ENCODE measurements around the gene CYP2D6. TPM values are rescaled to one million over a fixed set of nuclear protein-coding genes. Genes with fewer than 3 reads are reported as not detected.

The CYP2D6 gene
- total and polyA plus RNA-seq, 2 of the 8 experiments (the other 6 are each of a cell fraction or from before 2014, with no cell fraction given) = 0.93 to 1.7 TPM

DNA sequence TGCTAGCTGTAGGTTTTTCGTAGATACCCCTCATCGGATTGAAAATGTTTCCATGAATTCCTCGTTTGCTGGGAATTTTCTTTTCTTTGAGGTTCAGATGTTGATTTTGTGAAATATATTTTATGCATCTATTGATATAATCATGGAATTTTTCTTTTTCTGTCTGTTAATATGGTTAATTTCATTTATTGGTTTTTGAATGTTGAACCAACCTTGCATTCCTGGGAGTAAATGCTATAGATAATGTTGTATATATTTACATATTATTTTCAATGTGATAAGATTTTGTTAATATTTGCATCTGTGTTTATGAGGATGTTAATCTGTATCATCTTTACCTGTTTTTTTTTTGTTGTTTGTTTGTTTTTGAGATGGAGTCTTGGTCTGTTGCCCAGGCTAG lies 29.4 kb downstream of the CYP2D6 start:
- H2AFZ ChIP-seq (ENCODE audit: low read length) = no peak overlapping the region
- H3K23ac ChIP-seq (ENCODE audit: insufficient read length) = no peak overlapping the region
- 90% methylated on average over 3 of the region's 3 CpGs; no CpG with 5 or more reads in 1 of the 2 experiments for WGBS, 2 experiments (ENCODE audit: extremely low coverage in 1 of 2, insufficient coverage in 1 of 2, insufficient read length in 1 of 2, insufficient replicate concordance in 2 of 2, low coverage in 1 of 2, low lambda C conversion rate in 2 of 2, missing lambda C conversion rate in 1 of 2)
- H3K14ac ChIP-seq (ENCODE audit: insufficient read length) = no peak overlapping the region
- no peak overlapping the region for H3K4me3 ChIP-seq (ENCODE audit: extremely low read depth in 1 of 4, insufficient read depth in 2 of 4, low read depth in 3 of 4, low read length in 4 of 4)
- no peaks in the 10 kb centered on the region for H3K23me2 ChIP-seq (ENCODE audit: low read depth, low read length)
- H2BK12ac ChIP-seq (ENCODE audit: low read depth, low read length) = no peak overlapping the region
- H2BK15ac ChIP-seq (ENCODE audit: low read length) = no peak overlapping the region
- no peak overlapping the region for H2BK120ac ChIP-seq (replicated peaks; ENCODE audit: low read depth, low read length)
- H2BK20ac ChIP-seq (ENCODE audit: low read length) = no peak overlapping the region
- no peak overlapping the region for H2AK5ac ChIP-seq (ENCODE audit: low read depth, low read length)
- H3K56ac ChIP-seq (replicated peaks; ENCODE audit: insufficient read length, low read depth, low read length) = no peak overlapping the region
- no peaks in the 10 kb centered on the region for H3K9me3 ChIP-seq (ENCODE audit: insufficient read depth in 2 of 2, low read depth in 1 of 2, low read length in 1 of 2)
- H3K27me3 ChIP-seq (replicated peaks in 1 of 4; ENCODE audit: control insufficient read depth in 3 of 4, extremely low read depth in 1 of 4, insufficient read depth in 3 of 4, low read length in 3 of 4) = peaks cover 0 to 2% (median 0%) of the 10 kb centered on the region in 4 experiments; a peak in 1 of 7 replicates
- no peaks in the 10 kb centered on the region for H3K4me1 ChIP-seq (replicated peaks in 1 of 4; ENCODE audit: control insufficient read depth in 3 of 4, insufficient read depth in 4 of 4, low read length in 3 of 4)
- H3K79me1 ChIP-seq (ENCODE audit: low read depth, low read length) = no peaks in the 10 kb centered on the region
- no peak overlapping the region for H2BK5ac ChIP-seq (ENCODE audit: low read depth, low read length)
- no peak overlapping the region for H4K8ac ChIP-seq (ENCODE audit: extremely low read depth, insufficient read depth, low read length)
- no peaks in the 10 kb centered on the region for H3K36me3 ChIP-seq (ENCODE audit: control insufficient read depth in 2 of 4, insufficient read depth in 4 of 4, low read length in 3 of 4)
- no peak for DNase-seq (ENCODE audit: low read depth in 1 of 2, low spot score in 2 of 2)
- CTCF ChIA-PET (ENCODE audit: partially characterized antibody) = interaction anchor here (1.5 to 4.6 kb wide), 4 partner anchors 9 to 343 kb away, joined by 3 to 21 read pairs (median 19); no protein-coding TSS in a partner anchor
- no peak overlapping the region for H3K4ac ChIP-seq (replicated peaks; ENCODE audit: insufficient read length, low read depth, low read length)
- no peak overlapping the region for H4K91ac ChIP-seq (replicated peaks; ENCODE audit: insufficient read length, low read length)
- H3K79me2 ChIP-seq (ENCODE audit: control insufficient read depth in 1 of 2, insufficient read depth in 2 of 2, low read length in 2 of 2) = no peaks in the 10 kb centered on the region
- POLR2A ChIA-PET (ENCODE audit: partially characterized antibody) = interaction anchor here (3.5 kb wide), 1 partner anchor 10 kb away, joined by 18 read pairs; the partner anchor contains the start of gene NDUFA6
- FAIRE-seq = no peak
- no peak overlapping the region for H4K5ac ChIP-seq (ENCODE audit: insufficient read length, low read depth, low read length)
- no peaks in the 10 kb centered on the region for H4K20me1 ChIP-seq (replicated peaks in 1 of 2; ENCODE audit: control insufficient read depth in 1 of 2, insufficient read depth in 2 of 2, low read length in 2 of 2)
- H3K4me2 ChIP-seq (ENCODE audit: insufficient read depth in 1 of 2, low read depth in 2 of 2, low read length in 2 of 2) = no peak overlapping the region
- no peak overlapping the region for H3K27ac ChIP-seq (ENCODE audit: low read depth, low read length)
- H3K18ac ChIP-seq (ENCODE audit: extremely low read depth, low read length) = no peak overlapping the region
- no peak overlapping the region for H3K9ac ChIP-seq (replicated peaks in 1 of 4; ENCODE audit: extremely low read depth in 1 of 4, low read depth in 3 of 4, low read length in 3 of 4)
- TF ChIP-seq NRF1 (IDR thresholded peaks at IDR 0.05; ENCODE audit: low read depth, low read length) = no peak
- TF ChIP-seq RNF2 (IDR thresholded peaks at IDR 0.05; ENCODE audit: borderline replicate concordance, low read depth, low read length, missing control alignments, poor library complexity, severe bottlenecking) = no peak
- TF ChIP-seq CTCF (IDR thresholded peaks at IDR 0.05; ENCODE audit: control extremely low read depth in 1 of 3, insufficient read depth in 1 of 3, low read depth in 1 of 3, low read length in 3 of 3) = no peak

All from H1 (cell line).